ENCODE measurements around the gene ROBO1. TPM values are rescaled to one million over a fixed set of nuclear protein-coding genes. Genes with fewer than 3 reads are reported as not detected.
A peak's percentile ranks its signal among the peaks of the same experiment; 100 is the strongest.
"Not testable (repeated sequence)": the region's sequence is repeated elsewhere in the genome, so short reads cannot be mapped to it uniquely, and the experiment has no call there.

Gene ROBO1
- total and polyA plus RNA-seq, 2 experiments from 2014 or later = 18.8 to 31.9 TPM

DNA sequence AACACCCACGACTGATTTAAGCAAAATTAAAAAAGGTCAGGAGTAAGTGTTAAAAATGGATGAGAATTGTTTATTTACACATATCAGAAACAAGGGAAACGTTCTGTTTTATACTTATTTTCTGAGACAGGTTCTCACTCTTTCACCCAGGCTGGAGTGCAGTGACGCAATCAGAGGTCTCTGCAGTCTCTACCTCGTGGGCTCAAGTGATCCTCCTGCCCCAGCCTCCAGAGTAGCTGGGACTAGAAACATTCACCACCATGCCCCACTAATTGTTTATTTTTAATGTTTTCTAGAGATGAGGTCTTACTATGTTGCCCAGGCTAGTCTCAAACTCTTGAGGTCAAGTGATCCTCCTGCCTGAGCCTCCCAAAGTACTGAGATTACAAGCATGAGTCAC is 1080.3 kb downstream of the ROBO1 start:
- 84 to 85% methylated on average over 4 of the region's 4 CpGs for WGBS, 2 experiments (ENCODE audit: low coverage in 1 of 2, low lambda C conversion rate in 2 of 2, missing lambda C conversion rate in 2 of 2)
- no peak overlapping the region for H3K4me3 ChIP-seq
- TF ChIP-seq EZH2 (IDR thresholded peaks at IDR 0.05; ENCODE audit: insufficient read depth, poor library complexity, severe bottlenecking) (no peak), EZH2phosphoT487 (IDR thresholded peaks at IDR 0.05; ENCODE audit: insufficient read depth, low read depth) (no peak)

DNA sequence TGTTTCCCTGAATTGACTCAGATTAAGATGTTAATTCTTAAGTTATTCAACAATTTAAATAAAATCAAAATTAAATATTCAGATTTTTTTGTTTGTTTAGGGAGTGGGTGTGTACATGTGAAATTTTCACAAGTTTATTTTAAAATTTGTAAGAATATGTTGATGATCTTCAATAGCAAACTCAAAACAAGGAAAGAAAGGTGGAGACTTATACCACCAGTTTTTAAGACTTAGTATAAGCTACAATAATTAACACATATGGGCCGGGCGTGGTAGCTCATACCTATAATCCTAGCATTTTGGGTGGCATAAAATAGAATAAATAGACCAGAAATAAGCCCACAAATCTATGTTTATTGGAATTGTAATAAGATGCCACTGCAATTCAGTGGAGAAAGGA is 1084.5 kb downstream of the ROBO1 start:
- Histone ChIP-seq H2AFZ (no peak overlapping the region), H3K79me2 (ENCODE audit: insufficient read depth) (no peaks in the 10 kb centered on the region), H3K36me3 (ENCODE audit: low read depth) (peaks cover 10% of the 10 kb centered on the region), H3K9me3 (ENCODE audit: low read depth) (no peaks in the 10 kb centered on the region), H3F3A (ENCODE audit: insufficient read depth) (no peaks in the 10 kb centered on the region), H3K27me3 (replicated peaks; ENCODE audit: insufficient read depth) (no peaks in the 10 kb centered on the region), H3K9ac (no peak overlapping the region), H3K4me2 (ENCODE audit: unreplicated experiment) (no peak overlapping the region), H3K9me2 (ENCODE audit: insufficient read depth) (no peaks in the 10 kb centered on the region), H3K27ac (no peak overlapping the region), H3K4me3 (no peak overlapping the region), H3K4me1 (ENCODE audit: insufficient read depth) (no peaks in the 10 kb centered on the region), H4K20me1 (ENCODE audit: insufficient read depth) (no peaks in the 10 kb centered on the region)
- no peak for DNase-seq
- TF ChIP-seq EZH2phosphoT487 (IDR thresholded peaks at IDR 0.05; ENCODE audit: insufficient read depth, low read depth) (no peak), EZH2 (IDR thresholded peaks at IDR 0.05; ENCODE audit: insufficient read depth, poor library complexity, severe bottlenecking) (no peak)
- 96 to 100% methylated on average over 2 of the region's 2 CpGs for WGBS, 2 experiments (ENCODE audit: low coverage in 1 of 2, low lambda C conversion rate in 2 of 2, missing lambda C conversion rate in 2 of 2)
- in situ Hi-C loops (cut with MboI) = no loop called here

More for the DNA sequence above, 1080.3 kb downstream of the ROBO1 start:
- H3K27ac ChIP-seq = no peak overlapping the region
- H3K4me2 ChIP-seq (ENCODE audit: unreplicated experiment) = no peak overlapping the region
- no peaks in the 10 kb centered on the region for H3K27me3 ChIP-seq (replicated peaks; ENCODE audit: insufficient read depth)
- in situ Hi-C loops (cut with MboI) = no loop called here
- no peaks in the 10 kb centered on the region for H3K9me2 ChIP-seq (ENCODE audit: insufficient read depth)
- peaks cover 10% of the 10 kb centered on the region for H3K36me3 ChIP-seq (ENCODE audit: low read depth)
- H4K20me1 ChIP-seq (ENCODE audit: insufficient read depth) = no peaks in the 10 kb centered on the region
- H3K79me2 ChIP-seq (ENCODE audit: insufficient read depth) = no peaks in the 10 kb centered on the region
- H3K4me1 ChIP-seq (ENCODE audit: insufficient read depth) = peaks cover 9% of the 10 kb centered on the region
- no peak overlapping the region for H2AFZ ChIP-seq
- DNase-seq = no peak
- 0 out of 2 replicates have a peak, but pooled peaks cover 4% of the 10 kb centered on the region for H3F3A ChIP-seq (ENCODE audit: insufficient read depth)
- no peaks in the 10 kb centered on the region for H3K9me3 ChIP-seq (ENCODE audit: low read depth)
- H3K9ac ChIP-seq = no peak overlapping the region

- 97% methylated on average over 25 of the region's 25 CpGs for WGBS, 2 experiments (ENCODE audit: low coverage in 1 of 2, low lambda C conversion rate in 2 of 2, missing lambda C conversion rate in 2 of 2)
- H3K9me3 ChIP-seq (ENCODE audit: low read depth); H3K27me3 ChIP-seq (replicated peaks; ENCODE audit: insufficient read depth); H3K36me3 ChIP-seq (ENCODE audit: low read depth); H3K4me1 ChIP-seq (ENCODE audit: insufficient read depth); H3K4me3 ChIP-seq; H4K20me1 ChIP-seq (ENCODE audit: insufficient read depth); DNase-seq; H2AFZ ChIP-seq; H3F3A ChIP-seq (ENCODE audit: insufficient read depth); H3K9me2 ChIP-seq (ENCODE audit: insufficient read depth); H3K27ac ChIP-seq; H3K4me2 ChIP-seq (ENCODE audit: unreplicated experiment); H3K9ac ChIP-seq; H3K79me2 ChIP-seq (ENCODE audit: insufficient read depth); in situ Hi-C loops (cut with MboI): not testable (repeated sequence)
Measured at GRCh38 chr3:78675119-78675805, 1092.5 kb downstream of the ROBO1 start.

DNA sequence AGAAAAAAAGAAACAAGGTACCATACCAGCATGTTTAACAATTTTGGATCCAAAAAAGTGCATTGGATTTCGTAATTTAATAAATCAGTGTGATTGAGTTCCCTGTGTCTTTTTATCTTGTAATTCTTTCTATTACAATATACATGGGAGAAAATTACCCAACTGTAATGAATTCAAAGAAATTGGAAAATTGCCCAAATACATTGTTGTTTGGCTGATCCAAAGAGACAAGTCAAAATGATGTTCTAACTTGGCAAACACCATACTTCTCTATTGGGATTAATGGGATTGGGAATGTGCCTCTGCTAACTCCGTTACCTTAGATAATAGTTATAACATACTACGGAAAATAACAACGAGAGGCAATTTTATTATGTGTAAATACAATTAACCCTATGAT is 1097.1 kb downstream of the ROBO1 start:
- DNase-seq = peak; percentile 3
- H3F3A ChIP-seq (ENCODE audit: insufficient read depth) = 0 out of 2 replicates have a peak, but pooled peaks cover 4% of the 10 kb centered on the region
- H2AFZ ChIP-seq = no peak overlapping the region
- no peaks in the 10 kb centered on the region for H4K20me1 ChIP-seq (ENCODE audit: insufficient read depth)
- TF ChIP-seq EZH2phosphoT487 (IDR thresholded peaks at IDR 0.05; ENCODE audit: insufficient read depth, low read depth) = no peak
- no peak for TF ChIP-seq EZH2 (IDR thresholded peaks at IDR 0.05; ENCODE audit: insufficient read depth, poor library complexity, severe bottlenecking)
- H3K79me2 ChIP-seq (ENCODE audit: insufficient read depth) = no peaks in the 10 kb centered on the region
- H3K9ac ChIP-seq = no peak overlapping the region
- in situ Hi-C loops (cut with MboI) = loop anchor here (25.0 kb wide), 2 partner anchors 692 to 817 kb away; no protein-coding TSS in a partner anchor
- no peaks in the 10 kb centered on the region for H3K9me3 ChIP-seq (ENCODE audit: low read depth)
- peaks cover 12% of the 10 kb centered on the region for H3K4me1 ChIP-seq (ENCODE audit: insufficient read depth)
- 85 to 91% methylated on average over 4 of the region's 4 CpGs for WGBS, 2 experiments (ENCODE audit: low coverage in 1 of 2, low lambda C conversion rate in 2 of 2, missing lambda C conversion rate in 2 of 2)
- H3K27me3 ChIP-seq (replicated peaks; ENCODE audit: insufficient read depth) = no peaks in the 10 kb centered on the region
- H3K27ac ChIP-seq = no peak overlapping the region
- H3K4me2 ChIP-seq (ENCODE audit: unreplicated experiment) = no peak overlapping the region
- H3K36me3 ChIP-seq (ENCODE audit: low read depth) = no peaks in the 10 kb centered on the region
- no peak overlapping the region for H3K4me3 ChIP-seq
- no peaks in the 10 kb centered on the region for H3K9me2 ChIP-seq (ENCODE audit: insufficient read depth)
